Gastroesophageal sphincter (tissue), 3 donors: ENCODE results near the gene NAPB.

Experiments used
- CTCF ChIP-seq, 4 experiments: fragments of 200-600 bp in 2 of 4; fragments of 450-650 bp in 2 of 4; sonication (generic) in 1 of 4; IDR thresholded peaks; one replicate each; pipeline ENCODE4 v1.5.1; 2017 to 2019; ENCODE audit warnings: antibody characterized with exemption in 4 of 4, mild to moderate bottlenecking in 2 of 4, moderate library complexity in 2 of 4
- POLR2AphosphoS5 ChIP-seq: sonication (generic); formaldehyde crosslinking; IDR thresholded peaks from one replicate; pipeline ENCODE4 v1.6.1; 2017; ENCODE audit warnings: antibody characterized with exemption

- TF ChIP-seq CTCF (IDR thresholded peaks at IDR 0.05) (peak in 3 of 4 experiments; percentile 25 to 50 (median 33)), POLR2AphosphoS5 (peak; percentile 99)
These were observed 59.6 kb downstream of the NAPB start, which contains the start of gene GZF1 for GRCh38 chr20:23361476-23362391.
